Neutrophil (primary cell): ENCODE data around the gene TMEM233.

Source experiments
- H3K27ac ChIP-seq: fragments of 200-600 bp; sonication (generic); 2 replicates; pipeline ENCODE4 v1.5.1; 2016; ENCODE audit warnings: mild to moderate bottlenecking, moderate library complexity
- H3K27me3 ChIP-seq: fragments of 200-600 bp; sonication (generic); 2 replicates; pipeline ENCODE4 v1.6.0; 2016; ENCODE audit warnings: mild to moderate bottlenecking
- H3K36me3 ChIP-seq: fragments of 200-600 bp; sonication (generic); 2 replicates; pipeline ENCODE4 v1.5.1; 2017
- H3K4me1 ChIP-seq, 2 experiments: fragments of 200-600 bp in 1 of 2; sonication (generic) in 1 of 2; 1 replicate in 1 of 2; 2 replicates in 1 of 2; pipeline versions ENCODE4 v1.5.1 to v1.6.1; 2013 to 2016; ENCODE audit warnings: low read depth in 1 of 2, low read length in 1 of 2, mild to moderate bottlenecking in 1 of 2, moderate library complexity in 1 of 2; ENCODE audit not compliant: control insufficient read depth in 1 of 2, insufficient read depth in 1 of 2
- H3K4me3 ChIP-seq, 2 experiments: fragments of 200-600 bp in 1 of 2; sonication (generic) in 1 of 2; 1 replicate in 1 of 2; 2 replicates in 1 of 2; pipeline ENCODE4 v1.5.1; 2013 to 2016; ENCODE audit warnings: low read depth in 1 of 2, low read length in 1 of 2, mild to moderate bottlenecking in 1 of 2, moderate library complexity in 1 of 2
- H3K9me3 ChIP-seq: fragments of 200-600 bp; sonication (generic); 2 replicates; pipeline ENCODE4 v1.5.1; 2016
- TF ChIP-seq, protein P1 (sequence below): fragments of 200-600 bp; sonication (generic); IDR thresholded peaks from 2 replicates; pipeline ENCODE4 v1.5.1; 2016; ENCODE audit warnings: antibody characterized with exemption

Gene TMEM233

GRCh38 chr12:119666900-119667576 lies 73.5 kb downstream of the TMEM233 start:
- TF ChIP-seq, protein P1, sequence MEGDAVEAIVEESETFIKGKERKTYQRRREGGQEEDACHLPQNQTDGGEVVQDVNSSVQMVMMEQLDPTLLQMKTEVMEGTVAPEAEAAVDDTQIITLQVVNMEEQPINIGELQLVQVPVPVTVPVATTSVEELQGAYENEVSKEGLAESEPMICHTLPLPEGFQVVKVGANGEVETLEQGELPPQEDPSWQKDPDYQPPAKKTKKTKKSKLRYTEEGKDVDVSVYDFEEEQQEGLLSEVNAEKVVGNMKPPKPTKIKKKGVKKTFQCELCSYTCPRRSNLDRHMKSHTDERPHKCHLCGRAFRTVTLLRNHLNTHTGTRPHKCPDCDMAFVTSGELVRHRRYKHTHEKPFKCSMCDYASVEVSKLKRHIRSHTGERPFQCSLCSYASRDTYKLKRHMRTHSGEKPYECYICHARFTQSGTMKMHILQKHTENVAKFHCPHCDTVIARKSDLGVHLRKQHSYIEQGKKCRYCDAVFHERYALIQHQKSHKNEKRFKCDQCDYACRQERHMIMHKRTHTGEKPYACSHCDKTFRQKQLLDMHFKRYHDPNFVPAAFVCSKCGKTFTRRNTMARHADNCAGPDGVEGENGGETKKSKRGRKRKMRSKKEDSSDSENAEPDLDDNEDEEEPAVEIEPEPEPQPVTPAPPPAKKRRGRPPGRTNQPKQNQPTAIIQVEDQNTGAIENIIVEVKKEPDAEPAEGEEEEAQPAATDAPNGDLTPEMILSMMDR = no peak
- H3K36me3 ChIP-seq = peaks cover 21% of the 10 kb centered on the region
- no peaks in the 10 kb centered on the region for H3K27me3 ChIP-seq
- peak overlapping the region; percentile 67 to 86 for H3K4me3 ChIP-seq
- H3K4me1 ChIP-seq = peaks cover 40 to 49% of the 10 kb centered on the region in 2 experiments
- H3K9me3 ChIP-seq = no peaks in the 10 kb centered on the region
- peak overlapping the region; percentile 92 for H3K27ac ChIP-seq

DNA sequence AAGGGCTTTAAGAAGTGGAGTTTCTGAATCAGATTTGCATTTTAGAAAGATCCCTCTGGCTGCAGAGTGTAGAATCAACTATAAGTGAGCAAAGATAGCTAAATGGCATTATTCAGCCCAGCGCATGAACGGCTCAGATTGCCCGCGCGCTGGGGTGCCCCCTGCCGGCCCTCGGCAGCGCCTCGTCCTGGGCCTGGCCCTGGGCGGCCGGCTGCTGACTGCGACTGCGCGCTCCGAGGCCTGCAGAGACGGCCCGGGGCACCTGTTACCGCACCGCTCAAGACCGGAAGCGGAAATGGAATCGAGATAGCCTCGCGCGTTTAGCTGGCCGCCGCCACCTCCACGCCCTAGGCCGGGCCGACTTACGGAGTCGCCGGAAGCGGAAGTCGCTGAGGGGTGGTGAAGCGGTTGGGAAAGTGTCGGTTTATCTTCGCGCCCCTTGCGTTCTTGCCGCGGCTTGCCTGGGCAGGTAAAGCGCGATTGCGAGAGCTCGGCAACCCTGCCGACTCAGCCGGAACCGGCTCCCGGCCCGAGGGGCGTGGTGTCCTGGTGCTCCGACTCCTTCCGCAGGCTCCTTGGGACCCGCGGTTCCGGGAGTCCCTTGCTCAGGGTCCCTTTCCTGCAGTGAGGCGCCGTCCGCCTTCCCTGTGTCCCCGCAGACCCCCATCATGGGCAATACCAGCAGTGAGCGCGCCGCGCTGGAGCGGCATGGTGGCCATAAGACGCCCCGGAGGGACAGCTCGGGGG lies 74.2 kb downstream of the TMEM233 start, which contains the start of gene PRKAB1:
TSS of gene PRKAB1 (plus strand) at position 557 of the 747 bp plus-strand sequence. CDS start at position 669, 112 bp downstream.
- TF ChIP-seq, protein P1 = peak; percentile 97
- H3K27me3 ChIP-seq = no peaks in the 10 kb centered on the region
- peaks cover 28% of the 10 kb centered on the region for H3K36me3 ChIP-seq
- peaks cover 48 to 54% of the 10 kb centered on the region in 2 experiments for H3K4me1 ChIP-seq
- H3K4me3 ChIP-seq = peak within 1 kb of the TSS; percentile 67 to 86
- H3K27ac ChIP-seq = peak within 1 kb of the TSS; percentile 92
- H3K9me3 ChIP-seq = no peaks in the 10 kb centered on the region

- H3K36me3 ChIP-seq = peaks cover 32% of the 10 kb centered on the region
- peaks cover 54 to 60% of the 10 kb centered on the region in 2 experiments for H3K4me1 ChIP-seq
- H3K9me3 ChIP-seq = no peaks in the 10 kb centered on the region
- peak overlapping the region; percentile 67 to 86 for H3K4me3 ChIP-seq
- peak overlapping the region; percentile 92 for H3K27ac ChIP-seq
- no peaks in the 10 kb centered on the region for H3K27me3 ChIP-seq
- TF ChIP-seq, protein P1 = no peak
Measured at GRCh38 chr12:119668324-119668841, 74.8 kb downstream of the TMEM233 start.

- peaks cover 44% of the 10 kb centered on the region for H3K36me3 ChIP-seq
- TF ChIP-seq, protein P1 = no peak
- no peaks in the 10 kb centered on the region for H3K27me3 ChIP-seq
- peaks cover 69 to 76% of the 10 kb centered on the region in 2 experiments for H3K4me1 ChIP-seq
- no peak overlapping the region for H3K27ac ChIP-seq
- no peak overlapping the region for H3K4me3 ChIP-seq
- no peaks in the 10 kb centered on the region for H3K9me3 ChIP-seq
Measured at GRCh38 chr12:119669744-119670472, 76.3 kb downstream of the TMEM233 start.

GRCh38 chr12:119671070-119671469 lies 77.5 kb downstream of the TMEM233 start:
- Histone ChIP-seq H3K27ac (no peak overlapping the region), H3K27me3 (no peaks in the 10 kb centered on the region), H3K4me1 (peaks cover 76 to 82% of the 10 kb centered on the region in 2 experiments), H3K4me3 (no peak overlapping the region), H3K9me3 (no peaks in the 10 kb centered on the region), H3K36me3 (peaks cover 55% of the 10 kb centered on the region)
- TF ChIP-seq, protein P1 = no peak
